OCI-LY7 (cell line): ENCODE results near the gene PMS1.

Experiments
- EZH2phosphoT487 ChIP-seq: fragments of 200-600 bp; sonication (generic); IDR thresholded peaks from 2 replicates; pipeline ENCODE4 v1.6.1; 2018; ENCODE audit warnings: low read depth, borderline replicate concordance, mild to moderate bottlenecking, mixed run types, antibody characterized with exemption, low read length, moderate library complexity, mixed read lengths
- TF ChIP-seq, protein P1 (sequence below): fragments of 200-600 bp; sonication (generic); conservative IDR thresholded peaks from 2 replicates; pipeline ENCODE4 v1.5.1; 2014; ENCODE audit warnings: mild to moderate bottlenecking, antibody characterized with exemption, low read length, moderate library complexity, mixed read lengths

DNA sequence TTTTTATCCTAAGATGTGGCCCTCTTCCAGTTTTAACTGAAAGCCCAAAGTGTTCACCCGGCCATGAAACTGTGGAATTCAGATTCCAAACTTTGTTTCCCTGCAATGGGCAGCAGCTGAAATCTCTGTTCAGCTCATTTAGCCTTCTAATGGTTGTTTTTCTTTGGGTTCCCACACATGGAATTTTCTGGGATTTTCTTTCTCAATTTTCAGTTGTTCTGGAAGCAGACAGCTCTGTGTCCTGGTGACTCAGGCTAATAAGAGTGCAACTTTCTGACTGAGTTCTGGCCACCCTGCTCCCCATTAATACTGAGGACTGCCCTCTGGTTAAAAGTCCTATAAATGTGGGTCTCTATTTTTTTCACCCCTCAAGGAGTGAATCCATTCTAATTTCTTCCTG, 78.5 kb downstream of the PMS1 start:
- TF ChIP-seq, protein P1, sequence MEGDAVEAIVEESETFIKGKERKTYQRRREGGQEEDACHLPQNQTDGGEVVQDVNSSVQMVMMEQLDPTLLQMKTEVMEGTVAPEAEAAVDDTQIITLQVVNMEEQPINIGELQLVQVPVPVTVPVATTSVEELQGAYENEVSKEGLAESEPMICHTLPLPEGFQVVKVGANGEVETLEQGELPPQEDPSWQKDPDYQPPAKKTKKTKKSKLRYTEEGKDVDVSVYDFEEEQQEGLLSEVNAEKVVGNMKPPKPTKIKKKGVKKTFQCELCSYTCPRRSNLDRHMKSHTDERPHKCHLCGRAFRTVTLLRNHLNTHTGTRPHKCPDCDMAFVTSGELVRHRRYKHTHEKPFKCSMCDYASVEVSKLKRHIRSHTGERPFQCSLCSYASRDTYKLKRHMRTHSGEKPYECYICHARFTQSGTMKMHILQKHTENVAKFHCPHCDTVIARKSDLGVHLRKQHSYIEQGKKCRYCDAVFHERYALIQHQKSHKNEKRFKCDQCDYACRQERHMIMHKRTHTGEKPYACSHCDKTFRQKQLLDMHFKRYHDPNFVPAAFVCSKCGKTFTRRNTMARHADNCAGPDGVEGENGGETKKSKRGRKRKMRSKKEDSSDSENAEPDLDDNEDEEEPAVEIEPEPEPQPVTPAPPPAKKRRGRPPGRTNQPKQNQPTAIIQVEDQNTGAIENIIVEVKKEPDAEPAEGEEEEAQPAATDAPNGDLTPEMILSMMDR: no peak
- no peak for TF ChIP-seq EZH2phosphoT487
